Measurements from ENCODE around the gene ELF1. TPM values are rescaled to one million over a fixed set of nuclear protein-coding genes. Genes with fewer than 3 reads are reported as not detected.
"Not testable (repeated sequence)": the region's sequence is repeated elsewhere in the genome, so short reads cannot be mapped to it uniquely, and the experiment has no call there.

Gene ELF1
- total RNA-seq, 4 donors from 2014 or later, result 66.9 to 96.2 (median 72.1) TPM

DNA sequence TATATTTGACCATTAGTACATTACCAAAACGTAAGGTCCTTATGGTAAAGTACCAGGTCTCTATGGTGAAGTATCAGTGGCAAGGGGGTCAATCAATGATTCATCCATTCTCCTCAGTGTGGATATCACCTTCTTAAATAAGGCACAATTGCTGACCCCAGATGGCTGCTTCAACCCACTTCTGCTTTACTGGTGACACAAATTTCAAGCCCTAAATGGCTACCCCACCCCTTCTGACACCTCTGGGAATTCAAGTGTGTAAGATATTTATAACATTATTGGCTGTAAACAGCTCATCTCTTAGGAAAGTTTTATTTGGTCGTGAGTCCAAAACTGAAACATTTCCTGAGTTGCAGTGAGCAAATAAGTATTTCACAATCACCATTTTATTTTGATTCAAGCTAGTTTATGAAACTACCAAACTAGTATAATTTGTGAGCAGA, 34.3 kb upstream of the ELF1 start:
- no peak for DNase-seq (ENCODE audit: extremely low spot score)
- TF ChIP-seq EP300 (IDR thresholded peaks at IDR 0.05) (no peak), POLR2A (IDR thresholded peaks at IDR 0.05; ENCODE audit: low read depth) (no peak), POLR2AphosphoS5 (IDR thresholded peaks at IDR 0.05) (no peak)
- TF ChIP-seq, protein P1, sequence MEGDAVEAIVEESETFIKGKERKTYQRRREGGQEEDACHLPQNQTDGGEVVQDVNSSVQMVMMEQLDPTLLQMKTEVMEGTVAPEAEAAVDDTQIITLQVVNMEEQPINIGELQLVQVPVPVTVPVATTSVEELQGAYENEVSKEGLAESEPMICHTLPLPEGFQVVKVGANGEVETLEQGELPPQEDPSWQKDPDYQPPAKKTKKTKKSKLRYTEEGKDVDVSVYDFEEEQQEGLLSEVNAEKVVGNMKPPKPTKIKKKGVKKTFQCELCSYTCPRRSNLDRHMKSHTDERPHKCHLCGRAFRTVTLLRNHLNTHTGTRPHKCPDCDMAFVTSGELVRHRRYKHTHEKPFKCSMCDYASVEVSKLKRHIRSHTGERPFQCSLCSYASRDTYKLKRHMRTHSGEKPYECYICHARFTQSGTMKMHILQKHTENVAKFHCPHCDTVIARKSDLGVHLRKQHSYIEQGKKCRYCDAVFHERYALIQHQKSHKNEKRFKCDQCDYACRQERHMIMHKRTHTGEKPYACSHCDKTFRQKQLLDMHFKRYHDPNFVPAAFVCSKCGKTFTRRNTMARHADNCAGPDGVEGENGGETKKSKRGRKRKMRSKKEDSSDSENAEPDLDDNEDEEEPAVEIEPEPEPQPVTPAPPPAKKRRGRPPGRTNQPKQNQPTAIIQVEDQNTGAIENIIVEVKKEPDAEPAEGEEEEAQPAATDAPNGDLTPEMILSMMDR (IDR thresholded peaks at IDR 0.05), result no peak

DNA sequence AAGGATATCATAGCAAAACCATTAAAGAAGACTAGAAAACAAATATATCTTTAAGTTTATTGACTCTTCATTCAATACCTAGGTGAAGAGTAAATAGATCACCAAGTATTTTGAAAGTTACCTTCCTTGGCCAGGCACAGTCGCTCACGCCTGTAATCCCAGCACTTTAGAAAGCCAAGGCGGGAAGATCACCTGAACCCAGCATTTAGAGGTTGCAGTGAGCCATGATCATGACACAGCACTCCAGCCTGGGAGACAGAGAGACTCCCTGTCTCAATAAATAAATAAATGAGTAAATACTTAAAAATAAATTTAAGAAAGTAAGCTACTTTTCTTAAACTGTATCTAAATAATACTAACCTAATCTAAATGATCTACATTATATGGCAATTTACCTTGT, 33.3 kb upstream of the ELF1 start:
- H3K4me1 ChIP-seq, result peaks cover 68 to 80% (median 72%) of the 10 kb centered on the region in 4 donors
- intact Hi-C loops (cut with DNase I), result loop anchor here (10.0 kb wide), 1 partner anchor 68 kb away; no protein-coding TSS in a partner anchor
- TF ChIP-seq POLR2A (IDR thresholded peaks at IDR 0.05; ENCODE audit: low read depth) (no peak), POLR2AphosphoS5 (IDR thresholded peaks at IDR 0.05) (no peak), EP300 (IDR thresholded peaks at IDR 0.05) (no peak)
- TF ChIP-seq, protein P1 (IDR thresholded peaks at IDR 0.05), result no peak
- no peak overlapping the region for H3K4me3 ChIP-seq
- H3K27me3 ChIP-seq, result no peaks in the 10 kb centered on the region
- DNase-seq (ENCODE audit: extremely low spot score), result no peak
- WGBS, result 96% methylated on average over 3 of the region's 3 CpGs
- no peaks in the 10 kb centered on the region for H3K9me3 ChIP-seq
- peaks cover 0 to 6% (median 5%) of the 10 kb centered on the region in 4 donors for H3K36me3 ChIP-seq
- peak overlapping the region in 2 of 4 donors; percentile 11 to 42 for H3K27ac ChIP-seq (replicated peaks in 1 of 4)

More for the DNA sequence above, 34.3 kb upstream of the ELF1 start:
- H3K27me3 ChIP-seq, result no peaks in the 10 kb centered on the region
- H3K4me3 ChIP-seq, result no peak overlapping the region
- H3K4me1 ChIP-seq, result peaks cover 71 to 90% (median 80%) of the 10 kb centered on the region in 4 donors
- 44% methylated on average over 2 of the region's 2 CpGs for WGBS
- intact Hi-C loops (cut with DNase I), result loop anchor here (10.0 kb wide), 1 partner anchor 69 kb away; no protein-coding TSS in a partner anchor
- H3K27ac ChIP-seq (replicated peaks in 1 of 4), result peak overlapping the region; percentile 27 to 67 (median 45)
- H3K36me3 ChIP-seq, result no peaks in the 10 kb centered on the region
- H3K9me3 ChIP-seq, result no peaks in the 10 kb centered on the region

DNA sequence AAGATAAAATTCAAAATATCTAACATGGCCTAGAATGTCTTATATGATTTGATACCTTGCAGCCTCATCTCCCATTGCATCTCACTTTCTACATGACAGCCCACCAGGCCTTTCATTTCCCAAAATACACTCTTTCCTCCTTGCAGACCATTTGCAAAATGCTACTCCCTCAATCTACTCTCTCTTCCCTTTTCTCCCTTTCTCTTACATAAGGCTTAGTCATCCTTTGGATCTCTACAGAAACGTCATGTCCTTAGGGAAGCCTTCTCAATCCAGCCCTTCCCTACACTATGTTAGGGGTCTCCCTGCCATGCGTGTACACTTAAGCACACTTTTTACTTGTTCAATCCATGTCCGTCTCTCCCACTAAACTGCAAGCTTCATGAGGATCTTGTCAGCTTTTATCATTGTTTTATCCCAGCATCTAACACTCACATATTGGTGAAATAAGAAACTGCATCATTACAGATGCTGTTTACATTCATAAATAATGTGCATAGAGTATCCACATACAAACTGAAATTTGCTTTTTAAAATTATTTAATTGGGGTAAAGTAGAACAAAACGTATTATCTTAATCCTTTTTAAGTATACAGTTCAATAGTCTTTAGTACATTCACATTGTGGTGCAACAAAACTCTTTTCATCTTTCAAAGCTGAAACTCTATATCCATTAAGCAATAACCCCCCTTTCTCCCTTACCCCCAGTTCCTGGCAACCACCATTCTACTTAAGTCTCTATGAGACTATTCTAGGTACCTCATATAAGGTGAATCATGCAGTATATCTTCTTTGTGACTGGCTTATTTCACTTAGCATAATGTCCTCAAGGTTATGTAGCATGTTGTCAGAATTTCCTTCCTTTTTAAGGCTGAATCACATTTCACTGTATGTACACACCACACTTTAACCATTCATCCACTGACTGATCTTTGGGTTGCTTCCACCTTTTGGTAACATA, 30.6 kb upstream of the ELF1 start:
- H3K4me1 ChIP-seq, result peaks cover 41 to 53% (median 46%) of the 10 kb centered on the region in 4 donors
- H3K36me3 ChIP-seq, result peaks cover 0 to 6% (median 5%) of the 10 kb centered on the region in 4 donors
- no peaks in the 10 kb centered on the region for H3K9me3 ChIP-seq
- WGBS, result 81% methylated on average over 4 of the region's 4 CpGs
- H3K4me3 ChIP-seq, result no peak overlapping the region
- H3K27me3 ChIP-seq, result no peaks in the 10 kb centered on the region
- H3K27ac ChIP-seq (replicated peaks in 1 of 4), result no peak overlapping the region
- intact Hi-C loops (cut with DNase I), result loop anchor here (10.0 kb wide), 1 partner anchor 65 kb away; no protein-coding TSS in a partner anchor
- DNase-seq (ENCODE audit: extremely low spot score), result no peak
- TF ChIP-seq POLR2A (IDR thresholded peaks at IDR 0.05; ENCODE audit: low read depth), result no peak
- no peak for TF ChIP-seq POLR2AphosphoS5 (IDR thresholded peaks at IDR 0.05)
- TF ChIP-seq EP300 (IDR thresholded peaks at IDR 0.05), result no peak
- TF ChIP-seq, protein P1 (IDR thresholded peaks at IDR 0.05), result no peak

DNA sequence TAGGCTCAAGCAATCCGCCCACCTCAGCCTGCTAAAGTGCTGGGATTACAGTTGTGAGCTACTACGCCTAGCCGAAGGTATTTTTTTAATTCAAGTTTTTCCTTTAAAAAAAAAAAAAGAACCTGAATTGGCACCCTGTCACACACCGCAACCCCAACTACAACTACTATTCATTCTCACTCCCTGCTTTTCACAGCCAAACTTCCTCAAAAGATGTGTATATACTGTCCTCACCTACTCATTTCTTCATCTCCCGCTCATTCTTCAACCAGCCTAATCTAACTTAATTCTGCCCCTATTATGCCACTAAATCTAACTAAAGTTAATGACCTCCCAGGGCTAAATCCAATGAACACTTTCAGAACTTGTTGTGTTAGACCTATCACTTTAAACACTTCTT, 29.5 kb upstream of the ELF1 start:
- DNase-seq (ENCODE audit: extremely low spot score), result no peak
- intact Hi-C loops (cut with DNase I), result no loop called here
- H3K36me3 ChIP-seq, result peaks cover 0 to 6% (median 5%) of the 10 kb centered on the region in 4 donors
- H3K9me3 ChIP-seq, result no peaks in the 10 kb centered on the region
- H3K4me3 ChIP-seq, result no peak overlapping the region
- no peak for TF ChIP-seq POLR2A (IDR thresholded peaks at IDR 0.05; ENCODE audit: low read depth)
- no peak for TF ChIP-seq EP300 (IDR thresholded peaks at IDR 0.05)
- TF ChIP-seq, protein P1 (IDR thresholded peaks at IDR 0.05), result no peak
- no peak for TF ChIP-seq POLR2AphosphoS5 (IDR thresholded peaks at IDR 0.05)
- peaks cover 30 to 42% (median 35%) of the 10 kb centered on the region in 4 donors for H3K4me1 ChIP-seq
- H3K27me3 ChIP-seq, result no peaks in the 10 kb centered on the region
- H3K27ac ChIP-seq (replicated peaks in 1 of 4), result no peak overlapping the region
- 97% methylated on average over 5 of the region's 5 CpGs for WGBS

DNA sequence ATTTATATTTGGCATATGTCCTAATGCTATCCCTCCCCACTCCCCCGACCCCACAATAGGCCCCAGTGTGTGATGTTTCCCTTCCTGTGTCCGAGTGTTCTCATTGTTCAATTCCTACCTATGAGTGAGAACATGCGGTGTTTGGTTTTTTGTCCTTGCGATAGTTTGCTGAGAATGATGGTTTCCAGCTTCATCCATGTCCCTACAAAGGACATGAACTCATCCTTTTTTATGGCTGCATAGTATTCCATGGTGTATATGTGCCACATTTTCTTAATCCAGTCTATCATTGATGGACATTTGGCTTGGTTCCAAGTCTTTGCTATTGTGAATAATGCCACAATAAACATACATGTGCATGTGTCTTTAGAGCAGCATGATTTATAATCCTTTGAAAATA, 23.3 kb upstream of the ELF1 start:
- intact Hi-C loops (cut with DNase I), result not testable (repeated sequence)
- H3K4me1 ChIP-seq, result peaks cover 7 to 25% (median 13%) of the 10 kb centered on the region in 4 donors

More for the DNA sequence above, 23.3 kb upstream of the ELF1 start:
- not testable (repeated sequence) for DNase-seq (ENCODE audit: extremely low spot score); H3K4me3 ChIP-seq; H3K36me3 ChIP-seq; H3K27ac ChIP-seq (replicated peaks in 1 of 4); H3K27me3 ChIP-seq; H3K9me3 ChIP-seq
- WGBS, result 93% methylated on average over 4 of the region's 4 CpGs

Data from esophagus muscularis mucosa (tissue), 4 donors.